Measurements from ENCODE around the gene SHOC2.

SHOC2 gene

DNA sequence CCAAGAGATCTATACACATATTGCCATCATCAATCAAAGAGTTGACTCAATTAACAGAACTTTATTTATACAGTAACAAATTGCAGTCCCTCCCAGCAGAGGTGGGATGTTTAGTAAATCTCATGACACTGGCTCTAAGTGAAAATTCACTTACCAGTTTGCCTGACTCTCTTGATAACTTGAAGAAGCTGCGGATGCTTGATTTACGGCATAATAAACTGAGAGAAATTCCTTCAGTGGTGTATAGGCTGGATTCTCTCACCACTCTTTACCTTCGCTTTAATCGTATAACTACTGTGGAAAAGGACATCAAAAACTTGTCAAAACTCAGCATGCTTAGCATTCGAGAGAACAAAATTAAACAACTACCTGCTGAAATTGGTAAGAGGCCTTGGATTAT is 45.3 kb downstream of the SHOC2 start:
- ChIA-PET CTCF (interaction anchor here (1.6 kb wide), 1 partner anchor 20 kb away, joined by 4 read pairs; no protein-coding TSS in a partner anchor), POLR2A (no interaction called here)

DNA sequence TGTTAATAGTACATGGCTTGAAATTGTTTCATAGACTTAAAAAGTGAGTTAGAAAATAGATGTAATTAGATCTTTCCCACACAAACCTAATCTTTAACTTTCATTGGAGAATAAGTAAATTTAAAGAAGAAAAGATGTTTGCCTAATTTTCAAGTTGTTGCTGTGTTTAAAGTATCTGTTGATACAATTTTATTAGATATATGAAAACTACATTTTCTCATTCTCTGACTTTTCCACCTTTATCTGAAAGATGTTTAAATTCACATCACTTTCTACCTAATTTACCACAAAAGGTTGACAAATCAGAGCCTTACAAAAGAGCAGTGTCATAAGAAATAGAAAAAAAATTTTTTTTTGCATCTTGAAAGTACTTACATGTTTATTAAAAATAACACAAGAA is 45.8 kb downstream of the SHOC2 start:
- CTCF ChIA-PET = no interaction called here
- POLR2A ChIA-PET = no interaction called here

More for the DNA sequence above, 45.3 kb downstream of the SHOC2 start:
- TF ChIP-seq, protein P1, sequence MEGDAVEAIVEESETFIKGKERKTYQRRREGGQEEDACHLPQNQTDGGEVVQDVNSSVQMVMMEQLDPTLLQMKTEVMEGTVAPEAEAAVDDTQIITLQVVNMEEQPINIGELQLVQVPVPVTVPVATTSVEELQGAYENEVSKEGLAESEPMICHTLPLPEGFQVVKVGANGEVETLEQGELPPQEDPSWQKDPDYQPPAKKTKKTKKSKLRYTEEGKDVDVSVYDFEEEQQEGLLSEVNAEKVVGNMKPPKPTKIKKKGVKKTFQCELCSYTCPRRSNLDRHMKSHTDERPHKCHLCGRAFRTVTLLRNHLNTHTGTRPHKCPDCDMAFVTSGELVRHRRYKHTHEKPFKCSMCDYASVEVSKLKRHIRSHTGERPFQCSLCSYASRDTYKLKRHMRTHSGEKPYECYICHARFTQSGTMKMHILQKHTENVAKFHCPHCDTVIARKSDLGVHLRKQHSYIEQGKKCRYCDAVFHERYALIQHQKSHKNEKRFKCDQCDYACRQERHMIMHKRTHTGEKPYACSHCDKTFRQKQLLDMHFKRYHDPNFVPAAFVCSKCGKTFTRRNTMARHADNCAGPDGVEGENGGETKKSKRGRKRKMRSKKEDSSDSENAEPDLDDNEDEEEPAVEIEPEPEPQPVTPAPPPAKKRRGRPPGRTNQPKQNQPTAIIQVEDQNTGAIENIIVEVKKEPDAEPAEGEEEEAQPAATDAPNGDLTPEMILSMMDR (IDR thresholded peaks at IDR 0.05; ENCODE audit: control extremely low read depth, extremely low read depth, low read depth, missing control alignments) = no peak
- no peak for DNase-seq (ENCODE audit: extremely low spot score)

DNA sequence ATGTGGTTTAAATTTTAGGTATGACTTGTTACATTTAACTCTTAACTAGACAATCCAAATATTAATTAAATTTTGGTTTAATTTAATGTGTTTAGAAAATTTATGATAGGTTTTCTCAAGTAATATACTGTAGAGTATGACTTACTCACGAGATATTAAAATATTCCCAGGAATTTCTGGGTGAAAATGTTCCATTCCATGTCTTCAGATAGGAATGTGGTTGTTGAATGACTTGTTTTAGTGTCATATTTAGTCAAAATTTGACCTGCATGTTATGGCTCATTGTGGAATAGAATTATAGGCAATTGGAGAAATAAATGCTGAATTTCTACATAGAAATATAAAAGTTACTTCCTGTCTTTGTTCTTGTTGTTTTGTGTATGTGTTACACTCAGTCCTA is 46.7 kb downstream of the SHOC2 start:
- ChIA-PET POLR2A (no interaction called here), CTCF (no interaction called here)
- TF ChIP-seq, protein P1 (IDR thresholded peaks at IDR 0.05; ENCODE audit: control extremely low read depth, extremely low read depth, low read depth, missing control alignments) = no peak
- no peak for DNase-seq (ENCODE audit: extremely low spot score)

More for the DNA sequence above, 45.8 kb downstream of the SHOC2 start:
- TF ChIP-seq, protein P1 (IDR thresholded peaks at IDR 0.05; ENCODE audit: control extremely low read depth, extremely low read depth, low read depth, missing control alignments) = no peak
- DNase-seq (ENCODE audit: extremely low spot score) = no peak

DNA sequence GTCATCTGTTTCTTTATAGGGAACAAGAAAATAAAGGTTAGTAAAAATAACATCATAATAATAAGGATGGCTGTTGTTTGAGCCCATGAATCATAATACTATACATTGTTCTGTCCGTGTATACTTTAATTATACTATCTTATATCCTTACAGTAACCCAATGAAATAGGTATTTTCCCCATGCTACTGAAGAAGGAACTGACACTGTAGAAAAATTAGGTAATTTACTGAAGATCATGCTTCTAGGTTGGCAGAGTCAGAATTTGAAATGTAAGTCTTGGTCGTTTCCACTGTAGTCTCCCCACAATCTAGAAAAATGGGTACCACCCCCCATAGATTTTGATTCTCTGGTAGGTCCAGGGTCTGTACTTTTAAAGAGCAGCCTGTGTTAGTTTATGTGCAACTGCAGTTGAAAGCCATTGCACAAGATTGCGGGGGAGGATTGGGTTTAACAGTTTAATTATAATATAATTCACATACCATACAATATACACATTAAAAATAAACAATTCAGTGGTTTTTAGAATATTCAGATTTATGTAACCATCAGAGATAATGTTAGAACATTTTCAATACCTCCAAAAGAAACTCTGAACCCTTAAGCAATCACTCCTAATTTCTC is 47.7 kb downstream of the SHOC2 start:
- ChIA-PET CTCF (no interaction called here), POLR2A (no interaction called here)
- no peak for DNase-seq (ENCODE audit: extremely low spot score)
- TF ChIP-seq, protein P1 (IDR thresholded peaks at IDR 0.05; ENCODE audit: control extremely low read depth, extremely low read depth, low read depth, missing control alignments) = no peak

DNA sequence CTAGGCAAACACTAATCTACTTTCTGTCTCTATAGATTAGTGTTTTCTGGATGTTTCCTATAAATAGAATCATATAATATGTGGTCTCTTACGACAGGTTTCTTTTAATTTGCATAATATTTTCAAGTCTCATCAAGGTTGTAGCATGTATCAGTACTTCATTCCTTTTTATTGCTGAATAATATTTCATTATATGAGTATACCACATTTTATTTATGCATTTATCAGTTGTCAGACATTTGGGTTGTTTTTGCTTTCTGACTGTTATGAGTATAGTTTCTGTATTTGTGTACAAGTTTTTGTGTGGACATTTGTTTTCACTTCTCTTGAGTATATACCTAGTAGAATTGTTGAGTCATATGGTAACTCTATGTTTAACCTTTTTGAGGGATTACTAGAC is 48.2 kb downstream of the SHOC2 start:
- no peak for DNase-seq (ENCODE audit: extremely low spot score)
- ChIA-PET CTCF (no interaction called here), POLR2A (no interaction called here)
- TF ChIP-seq, protein P1 (IDR thresholded peaks at IDR 0.05; ENCODE audit: control extremely low read depth, extremely low read depth, low read depth, missing control alignments) = no peak

DNA sequence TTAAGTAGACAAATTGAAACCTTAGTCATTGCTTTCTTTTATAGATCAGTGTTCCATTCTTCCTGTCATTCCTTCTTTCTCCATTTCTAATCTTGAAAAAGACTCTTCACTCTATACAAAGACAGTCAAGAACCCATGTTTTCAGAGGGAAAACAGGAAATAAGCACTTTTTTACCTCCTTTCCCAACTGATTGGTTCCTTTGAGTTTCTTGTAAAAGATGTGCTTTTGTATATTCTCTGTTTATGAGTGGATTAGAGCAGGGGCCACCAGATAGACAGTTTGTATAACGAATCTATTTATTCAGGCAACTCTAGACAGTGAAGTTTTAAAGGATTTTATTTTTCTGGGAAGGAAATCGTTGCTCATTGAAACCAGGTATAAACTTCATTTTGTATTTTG is 49.8 kb downstream of the SHOC2 start:
- no peak for DNase-seq (ENCODE audit: extremely low spot score)
- TF ChIP-seq, protein P1 (IDR thresholded peaks at IDR 0.05; ENCODE audit: control extremely low read depth, extremely low read depth, low read depth, missing control alignments) = no peak
- ChIA-PET POLR2A (no interaction called here), CTCF (interaction anchor here (1.4 kb wide), 1 partner anchor 166 kb away, joined by 3 read pairs; no protein-coding TSS in a partner anchor)
